Stimulated activated CD4-positive, alpha-beta T cell treated with anti-CD3 and anti-CD28 coated beads, Interleukin-12 subunit alpha, Interleukin-12 subunit beta, amount 100 ng/mL, for 48 hours (primary cell): ENCODE results near the gene DOCK4.
"Not testable (repeated sequence)": the region's sequence is repeated elsewhere in the genome, so short reads cannot be mapped to it uniquely, and the experiment has no call there.

ENCODE experiments used
- DNase-seq, 3 donors: peaks; one replicate each; pipeline ENCODE4 v3.0.0-alpha.2; 2020; ENCODE audit warnings: low read depth in 2 of 3, low spot score in 1 of 3

The DOCK4 gene

GRCh38 chr7:111918461-111918860 is 287.7 kb downstream of the DOCK4 start:
- no peak for DNase-seq

GRCh38 chr7:111917404-111917803 is 288.8 kb downstream of the DOCK4 start:
- DNase-seq: not testable (repeated sequence)

GRCh38 chr7:111914291-111914690 is 291.9 kb downstream of the DOCK4 start:
- no peak for DNase-seq

GRCh38 chr7:111911166-111911961 is 294.8 kb downstream of the DOCK4 start:
- no peak for DNase-seq

GRCh38 chr7:111910656-111911055 is 295.5 kb downstream of the DOCK4 start:
- no peak for DNase-seq

- DNase-seq: not testable (repeated sequence)
Measured at GRCh38 chr7:111908673-111909072, 297.5 kb downstream of the DOCK4 start.

GRCh38 chr7:111903797-111904196 is 302.4 kb downstream of the DOCK4 start:
- no peak for DNase-seq

GRCh38 chr7:111903016-111903415 is 303.2 kb downstream of the DOCK4 start:
- DNase-seq: no peak

- no peak for DNase-seq
Measured at GRCh38 chr7:111900283-111900682, 305.9 kb downstream of the DOCK4 start.

- no peak for DNase-seq
Measured at GRCh38 chr7:111895049-111895448, 311.1 kb downstream of the DOCK4 start.

- no peak for DNase-seq
Measured at GRCh38 chr7:111894518-111894917, 311.7 kb downstream of the DOCK4 start.

GRCh38 chr7:111893190-111893589 is 313.0 kb downstream of the DOCK4 start:
- DNase-seq: no peak

GRCh38 chr7:111892588-111892987 is 313.6 kb downstream of the DOCK4 start:
- DNase-seq: no peak

GRCh38 chr7:111887734-111888133 is 318.5 kb downstream of the DOCK4 start:
- DNase-seq: no peak

GRCh38 chr7:111886233-111886632 is 320.0 kb downstream of the DOCK4 start:
- DNase-seq: no peak

GRCh38 chr7:111883241-111883640 is 323.0 kb downstream of the DOCK4 start:
- no peak for DNase-seq

- no peak for DNase-seq
Measured at GRCh38 chr7:111878785-111879184, 327.4 kb downstream of the DOCK4 start.

GRCh38 chr7:111877931-111878330 is 328.3 kb downstream of the DOCK4 start:
- no peak for DNase-seq

- no peak for DNase-seq
Measured at GRCh38 chr7:111873963-111874690, 332.1 kb downstream of the DOCK4 start.

- no peak for DNase-seq
Measured at GRCh38 chr7:111873326-111873646, 332.9 kb downstream of the DOCK4 start.

- no peak for DNase-seq
Measured at GRCh38 chr7:111872450-111873325, 333.5 kb downstream of the DOCK4 start.

- DNase-seq: no peak
Measured at GRCh38 chr7:111871283-111871682, 334.9 kb downstream of the DOCK4 start.
